ENCODE data around the gene ZNF445.

The ZNF445 gene

DNA sequence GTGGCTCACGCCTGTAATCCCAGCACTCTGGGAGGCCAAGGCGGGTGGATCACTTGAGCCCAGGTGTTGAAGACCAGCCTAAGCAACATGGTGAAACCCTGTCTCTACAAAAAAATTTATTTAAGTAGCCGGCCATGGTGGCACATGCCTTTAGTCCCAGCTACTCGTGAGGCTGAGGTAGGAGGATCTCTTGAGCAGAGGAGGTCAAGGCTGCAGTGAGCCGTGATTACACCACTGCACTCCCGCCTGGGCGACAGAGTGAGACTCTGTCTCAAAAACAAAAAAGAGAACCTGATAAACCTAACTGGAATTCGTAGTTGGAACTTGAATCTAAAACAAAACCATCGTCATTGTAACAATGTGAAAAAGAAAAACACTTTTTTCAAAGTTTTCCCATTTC, 81.8 kb downstream of the ZNF445 start:
- no peaks in the 10 kb centered on the region for H3K4me1 ChIP-seq (ENCODE audit: control insufficient read depth in 5 of 5, insufficient read depth in 5 of 5, low read length in 5 of 5)
- no peak overlapping the region for H3K4me3 ChIP-seq (ENCODE audit: low read depth in 1 of 5, low read length in 5 of 5)
- H3K27ac ChIP-seq (ENCODE audit: low read depth, low read length): no peak overlapping the region
- no peaks in the 10 kb centered on the region for H3K27me3 ChIP-seq (ENCODE audit: control insufficient read depth in 5 of 5, insufficient read depth in 4 of 5, low read length in 5 of 5)
- no peaks in the 10 kb centered on the region for H3K9me3 ChIP-seq (ENCODE audit: control insufficient read depth in 5 of 5, low read length in 5 of 5)
- no peak overlapping the region for H3K9ac ChIP-seq (ENCODE audit: low read length in 5 of 5)
- H3K36me3 ChIP-seq (ENCODE audit: control insufficient read depth in 5 of 5, insufficient read depth in 5 of 5, low read length in 5 of 5): peaks cover 0 to 20% (median 14%) of the 10 kb centered on the region in 5 donors

DNA sequence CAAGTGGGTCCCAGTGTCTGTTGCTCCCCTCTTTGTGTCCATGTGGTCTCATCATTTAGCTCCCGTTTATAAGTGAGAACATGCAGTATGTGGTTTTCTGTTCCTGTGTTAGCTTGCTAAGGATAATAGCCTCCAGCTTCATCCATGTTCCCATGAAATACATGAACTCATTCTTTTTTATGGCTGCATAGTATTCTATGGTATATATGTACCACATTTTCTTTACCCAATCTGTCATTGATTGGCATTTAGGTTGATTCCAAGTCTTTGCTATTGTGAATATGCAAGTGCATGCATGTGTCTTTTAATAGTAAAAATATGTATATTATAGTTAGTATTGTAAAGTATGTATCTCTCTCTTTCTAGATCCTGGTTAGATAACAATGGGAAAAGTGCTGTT, 85.0 kb downstream of the ZNF445 start:
- Histone ChIP-seq H3K9ac (ENCODE audit: low read length in 5 of 5) (no peak overlapping the region), H3K9me3 (ENCODE audit: control insufficient read depth in 5 of 5, low read length in 5 of 5) (peaks cover 0 to 2% (median under 1%) of the 10 kb centered on the region in 5 donors), H3K27me3 (ENCODE audit: control insufficient read depth in 5 of 5, insufficient read depth in 4 of 5, low read length in 5 of 5) (no peaks in the 10 kb centered on the region), H3K36me3 (ENCODE audit: control insufficient read depth in 5 of 5, insufficient read depth in 5 of 5, low read length in 5 of 5) (peaks cover 0 to 13% (median 11%) of the 10 kb centered on the region in 5 donors), H3K4me3 (ENCODE audit: low read depth in 1 of 5, low read length in 5 of 5) (no peak overlapping the region), H3K27ac (ENCODE audit: low read depth, low read length) (no peak overlapping the region), H3K4me1 (ENCODE audit: control insufficient read depth in 5 of 5, insufficient read depth in 5 of 5, low read length in 5 of 5) (no peaks in the 10 kb centered on the region)

DNA sequence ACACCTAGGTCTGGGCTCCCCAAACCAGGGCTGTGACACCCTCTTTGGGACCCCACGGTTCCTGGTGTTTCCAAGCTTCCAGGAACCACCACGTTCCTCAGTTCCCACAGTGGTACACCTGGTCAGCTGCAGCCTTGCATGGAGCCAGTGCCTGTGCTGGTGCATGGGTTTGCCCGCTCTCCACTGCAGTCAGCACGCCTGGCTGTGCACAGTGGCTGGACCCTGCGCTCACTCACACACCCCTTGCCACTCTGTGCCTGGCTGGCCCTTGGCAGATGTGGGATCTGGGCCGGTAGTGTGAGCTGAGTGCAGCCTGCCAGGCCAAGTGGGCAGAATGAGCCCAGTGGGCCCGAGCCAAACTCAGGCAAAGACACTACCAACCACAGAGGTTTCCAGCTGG, 90.1 kb downstream of the ZNF445 start:
- Histone ChIP-seq H3K9me3 (ENCODE audit: control insufficient read depth in 5 of 5, low read length in 5 of 5) (peaks cover 5 to 15% (median 13%) of the 10 kb centered on the region in 5 donors), H3K4me3 (ENCODE audit: low read depth in 1 of 5, low read length in 5 of 5) (no peak overlapping the region), H3K4me1 (ENCODE audit: control insufficient read depth in 5 of 5, insufficient read depth in 5 of 5, low read length in 5 of 5) (no peaks in the 10 kb centered on the region), H3K36me3 (ENCODE audit: control insufficient read depth in 5 of 5, insufficient read depth in 5 of 5, low read length in 5 of 5) (peaks cover 0 to 6% (median 0%) of the 10 kb centered on the region in 5 donors), H3K27me3 (ENCODE audit: control insufficient read depth in 5 of 5, insufficient read depth in 4 of 5, low read length in 5 of 5) (no peaks in the 10 kb centered on the region), H3K9ac (ENCODE audit: low read length in 5 of 5) (no peak overlapping the region), H3K27ac (ENCODE audit: low read depth, low read length) (no peak overlapping the region)

Data from subcutaneous abdominal adipose tissue (tissue), 5 donors.